ENCODE data around the gene LMAN2.
A peak's percentile ranks its signal among the peaks of the same experiment; 100 is the strongest.

Gene LMAN2

GRCh38 chr5:177319913-177320588, 31.4 kb downstream of the LMAN2 start:
- Histone ChIP-seq H3K27me3 (ENCODE audit: low read length) (no peaks in the 10 kb centered on the region), H3K36me3 (ENCODE audit: low read length) (no peaks in the 10 kb centered on the region), H3K9me3 (ENCODE audit: insufficient read depth, low read length) (peaks cover 7% of the 10 kb centered on the region; the same call in 1 of the 2 replicates), H3K9me2 (replicated peaks; ENCODE audit: insufficient read depth, low read length) (no peaks in the 10 kb centered on the region), H3F3A (ENCODE audit: insufficient read depth) (peaks cover 3% of the 10 kb centered on the region; the same call in 1 of the 2 replicates), H2AFZ (ENCODE audit: low read depth, low read length, severe bottlenecking) (no peak overlapping the region), H3K27ac (ENCODE audit: low read depth, low read length) (no peak overlapping the region), H3K9ac (ENCODE audit: low read length) (no peak overlapping the region), H3K79me2 (ENCODE audit: insufficient read depth, low read length) (no peaks in the 10 kb centered on the region), H3K4me2 (ENCODE audit: low read depth, low read length, poor library complexity, severe bottlenecking) (no peak overlapping the region), H3K4me3 (ENCODE audit: insufficient read depth, low read length, poor library complexity, severe bottlenecking) (no peak overlapping the region), H4K20me1 (ENCODE audit: low read depth, low read length) (no peaks in the 10 kb centered on the region)
- TF ChIP-seq EZH2phosphoT487 (conservative IDR thresholded peaks at IDR 0.05; ENCODE audit: low read length) (no peak), CTCF (IDR thresholded peaks at IDR 0.05; ENCODE audit: insufficient read depth, low read length, poor library complexity, severe bottlenecking) (no peak)

GRCh38 chr5:177317959-177318377, 33.5 kb downstream of the LMAN2 start:
- Histone ChIP-seq H3F3A (ENCODE audit: insufficient read depth) (peaks cover 3% of the 10 kb centered on the region), H3K9me2 (replicated peaks; ENCODE audit: insufficient read depth, low read length) (no peaks in the 10 kb centered on the region), H2AFZ (ENCODE audit: low read depth, low read length, severe bottlenecking) (no peak overlapping the region), H4K20me1 (ENCODE audit: low read depth, low read length) (no peaks in the 10 kb centered on the region), H3K9ac (ENCODE audit: low read length) (no peak overlapping the region), H3K27me3 (ENCODE audit: low read length) (no peaks in the 10 kb centered on the region), H3K4me3 (ENCODE audit: insufficient read depth, low read length, poor library complexity, severe bottlenecking) (no peak overlapping the region), H3K9me3 (ENCODE audit: insufficient read depth, low read length) (peaks cover 7% of the 10 kb centered on the region; the same call in 1 of the 2 replicates), H3K36me3 (ENCODE audit: low read length) (no peaks in the 10 kb centered on the region), H3K27ac (ENCODE audit: low read depth, low read length) (no peak overlapping the region), H3K79me2 (ENCODE audit: insufficient read depth, low read length) (no peaks in the 10 kb centered on the region), H3K4me2 (ENCODE audit: low read depth, low read length, poor library complexity, severe bottlenecking) (no peak overlapping the region)
- TF ChIP-seq CTCF (IDR thresholded peaks at IDR 0.05; ENCODE audit: insufficient read depth, low read length, poor library complexity, severe bottlenecking), result peak; percentile 89
- TF ChIP-seq EZH2phosphoT487 (conservative IDR thresholded peaks at IDR 0.05; ENCODE audit: low read length), result no peak

GRCh38 chr5:177316005-177316404, 35.5 kb downstream of the LMAN2 start:
- Histone ChIP-seq H3K9ac (ENCODE audit: low read length) (no peak overlapping the region), H3K27me3 (ENCODE audit: low read length) (no peaks in the 10 kb centered on the region), H3K79me2 (ENCODE audit: insufficient read depth, low read length) (no peaks in the 10 kb centered on the region), H3K36me3 (ENCODE audit: low read length) (no peaks in the 10 kb centered on the region), H3K9me3 (ENCODE audit: insufficient read depth, low read length) (peaks cover 7% of the 10 kb centered on the region; the same call in 1 of the 2 replicates), H4K20me1 (ENCODE audit: low read depth, low read length) (no peaks in the 10 kb centered on the region), H2AFZ (ENCODE audit: low read depth, low read length, severe bottlenecking) (no peak overlapping the region), H3K4me2 (ENCODE audit: low read depth, low read length, poor library complexity, severe bottlenecking) (no peak overlapping the region), H3K27ac (ENCODE audit: low read depth, low read length) (no peak overlapping the region), H3F3A (ENCODE audit: insufficient read depth) (peaks cover 9% of the 10 kb centered on the region; the same call in 1 of the 2 replicates), H3K9me2 (replicated peaks; ENCODE audit: insufficient read depth, low read length) (no peaks in the 10 kb centered on the region), H3K4me3 (ENCODE audit: insufficient read depth, low read length, poor library complexity, severe bottlenecking) (no peak overlapping the region)
- TF ChIP-seq EZH2phosphoT487 (conservative IDR thresholded peaks at IDR 0.05; ENCODE audit: low read length), result no peak
- no peak for TF ChIP-seq CTCF (IDR thresholded peaks at IDR 0.05; ENCODE audit: insufficient read depth, low read length, poor library complexity, severe bottlenecking)

All from SU-DHL-6 (cell line).